Right atrium auricular region (tissue), 2 donors: ENCODE data around the gene POLR1F. TPM values are rescaled to one million over a fixed set of nuclear protein-coding genes. Genes with fewer than 3 reads are reported as not detected.
A peak's percentile ranks its signal among the peaks of the same experiment; 100 is the strongest.

Experiments used
- DNase-seq: peaks from one replicate; pipeline ENCODE4 v3.0.0-alpha.2; 2019; ENCODE audit warnings: low spot score
- H3K27ac ChIP-seq, 2 donors: fragments of 200-600 bp; sonication (generic); 1 replicate in 1 of 2; 2 replicates in 1 of 2; pipeline ENCODE4 v1.5.1; 2016 to 2019
- H3K27me3 ChIP-seq, 2 donors: fragments of 200-600 bp; sonication (generic); one replicate each; pipeline versions ENCODE4 v1.5.1 to v1.6.0; 2017 to 2019
- H3K36me3 ChIP-seq: fragments of 200-600 bp; sonication (generic); one replicate; pipeline ENCODE4 v1.5.1; 2016
- H3K4me1 ChIP-seq, 2 donors: fragments of 200-600 bp; sonication (generic); one replicate each; pipeline versions ENCODE4 v1.5.1 to v1.6.0; 2017 to 2019
- H3K4me3 ChIP-seq, 2 donors: fragments of 200-600 bp; sonication (generic); 1 replicate in 1 of 2; 2 replicates in 1 of 2; pipeline ENCODE4 v1.5.1; 2017 to 2019; ENCODE audit warnings: mild to moderate bottlenecking in 1 of 2, moderate library complexity in 1 of 2
- H3K9me3 ChIP-seq, 2 donors: fragments of 200-600 bp; sonication (generic); one replicate each; pipeline ENCODE4 v1.5.1; 2019
- total RNA-seq, 2 donors: library from RNA; depleted of rRNA; stranded (reverse); fragments of >200 nt; gene quantifications; one replicate each; pipeline ENCODE4 v1.1.0, GENCODE V29; 2016
- TF ChIP-seq, protein P1 (sequence below), 2 donors: fragments of 200-600 bp; sonication (generic); IDR thresholded peaks; one replicate each; pipeline ENCODE4 v1.5.1; 2019; ENCODE audit warnings: antibody characterized with exemption in 2 of 2

The POLR1F gene, protein sequence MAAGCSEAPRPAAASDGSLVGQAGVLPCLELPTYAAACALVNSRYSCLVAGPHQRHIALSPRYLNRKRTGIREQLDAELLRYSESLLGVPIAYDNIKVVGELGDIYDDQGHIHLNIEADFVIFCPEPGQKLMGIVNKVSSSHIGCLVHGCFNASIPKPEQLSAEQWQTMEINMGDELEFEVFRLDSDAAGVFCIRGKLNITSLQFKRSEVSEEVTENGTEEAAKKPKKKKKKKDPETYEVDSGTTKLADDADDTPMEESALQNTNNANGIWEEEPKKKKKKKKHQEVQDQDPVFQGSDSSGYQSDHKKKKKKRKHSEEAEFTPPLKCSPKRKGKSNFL
- 10 to 100 TPM in 1 of 2 donors, 1 to 10 TPM in 1; 8.5 to 18.9 TPM for total RNA-seq

DNA sequence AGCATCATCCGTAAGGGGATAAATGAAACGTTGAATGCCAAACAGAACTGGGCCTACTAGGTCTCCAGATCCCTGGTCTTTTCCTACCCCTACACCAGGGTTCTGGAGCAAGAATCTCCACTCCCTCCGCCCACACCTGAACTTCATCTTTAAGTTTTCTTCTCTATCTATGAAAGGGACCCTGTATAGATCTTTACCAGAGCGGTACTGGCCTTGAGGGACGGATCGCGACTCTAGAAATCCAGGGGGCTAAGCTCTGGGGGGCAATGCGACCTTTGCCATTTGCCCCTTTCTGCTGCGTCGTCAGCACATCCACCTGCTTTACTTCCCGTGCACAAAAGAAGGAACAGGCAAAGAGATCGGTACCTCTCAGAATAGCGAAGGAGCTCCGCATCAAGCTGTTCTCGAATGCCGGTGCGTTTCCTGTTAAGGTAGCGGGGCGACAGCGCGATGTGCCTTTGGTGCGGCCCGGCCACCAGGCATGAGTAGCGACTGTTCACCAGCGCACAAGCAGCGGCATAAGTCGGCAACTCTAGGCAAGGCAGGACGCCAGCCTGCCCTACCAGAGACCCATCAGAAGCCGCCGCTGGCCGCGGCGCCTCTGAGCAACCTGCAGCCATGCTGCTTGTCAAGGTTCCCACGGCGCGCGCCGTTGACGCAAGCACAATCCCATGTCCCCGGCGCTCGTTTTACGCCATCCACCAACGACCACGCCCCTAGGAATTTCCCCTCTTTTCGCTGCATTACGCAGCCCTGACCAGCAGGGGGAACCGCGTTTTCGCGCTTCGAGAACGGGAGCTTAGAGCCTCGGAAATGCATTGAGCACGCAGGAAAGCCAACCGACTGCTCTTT, at the start of gene POLR1F:
TSS of gene POLR1F (minus strand) at position 641 of the 852 bp plus-strand sequence. CDS start at position 620, 21 bp downstream.
- peak; percentile 96 for DNase-seq
- peaks cover 0 to 27% of the 10 kb centered on the region in 2 donors for H3K4me1 ChIP-seq
- TF ChIP-seq, protein P1, sequence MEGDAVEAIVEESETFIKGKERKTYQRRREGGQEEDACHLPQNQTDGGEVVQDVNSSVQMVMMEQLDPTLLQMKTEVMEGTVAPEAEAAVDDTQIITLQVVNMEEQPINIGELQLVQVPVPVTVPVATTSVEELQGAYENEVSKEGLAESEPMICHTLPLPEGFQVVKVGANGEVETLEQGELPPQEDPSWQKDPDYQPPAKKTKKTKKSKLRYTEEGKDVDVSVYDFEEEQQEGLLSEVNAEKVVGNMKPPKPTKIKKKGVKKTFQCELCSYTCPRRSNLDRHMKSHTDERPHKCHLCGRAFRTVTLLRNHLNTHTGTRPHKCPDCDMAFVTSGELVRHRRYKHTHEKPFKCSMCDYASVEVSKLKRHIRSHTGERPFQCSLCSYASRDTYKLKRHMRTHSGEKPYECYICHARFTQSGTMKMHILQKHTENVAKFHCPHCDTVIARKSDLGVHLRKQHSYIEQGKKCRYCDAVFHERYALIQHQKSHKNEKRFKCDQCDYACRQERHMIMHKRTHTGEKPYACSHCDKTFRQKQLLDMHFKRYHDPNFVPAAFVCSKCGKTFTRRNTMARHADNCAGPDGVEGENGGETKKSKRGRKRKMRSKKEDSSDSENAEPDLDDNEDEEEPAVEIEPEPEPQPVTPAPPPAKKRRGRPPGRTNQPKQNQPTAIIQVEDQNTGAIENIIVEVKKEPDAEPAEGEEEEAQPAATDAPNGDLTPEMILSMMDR (IDR thresholded peaks at IDR 0.05) = peak; percentile 85 to 96
- no peaks in the 10 kb centered on the region for H3K27me3 ChIP-seq
- peak within 1 kb of the TSS; percentile 74 to 83 for H3K27ac ChIP-seq
- peaks cover 2% of the 10 kb centered on the region for H3K36me3 ChIP-seq
- peak within 1 kb of the TSS; percentile 90 to 92 for H3K4me3 ChIP-seq
- H3K9me3 ChIP-seq = no peaks in the 10 kb centered on the region

- no peaks in the 10 kb centered on the region for H3K4me1 ChIP-seq
- TF ChIP-seq, protein P1 (IDR thresholded peaks at IDR 0.05) = peak; percentile 55 to 76
- DNase-seq = no peak
- H3K27me3 ChIP-seq = no peaks in the 10 kb centered on the region
- no peak overlapping the region for H3K27ac ChIP-seq
- no peaks in the 10 kb centered on the region for H3K9me3 ChIP-seq
- no peaks in the 10 kb centered on the region for H3K36me3 ChIP-seq
- H3K4me3 ChIP-seq = no peak overlapping the region
Measured at GRCh38 chr7:19754521-19755116, 45.8 kb upstream of the POLR1F start.

- Histone ChIP-seq H3K4me1 (no peaks in the 10 kb centered on the region), H3K9me3 (no peaks in the 10 kb centered on the region), H3K36me3 (no peaks in the 10 kb centered on the region), H3K27me3 (no peaks in the 10 kb centered on the region), H3K4me3 (no peak overlapping the region), H3K27ac (no peak overlapping the region)
- TF ChIP-seq, protein P1 (IDR thresholded peaks at IDR 0.05) = no peak
- DNase-seq = no peak
Measured at GRCh38 chr7:19752020-19752419, 43.2 kb upstream of the POLR1F start.

GRCh38 chr7:19749658-19750057, 40.8 kb upstream of the POLR1F start:
- Histone ChIP-seq H3K27ac (no peak overlapping the region), H3K27me3 (no peaks in the 10 kb centered on the region), H3K4me3 (no peak overlapping the region), H3K9me3 (no peaks in the 10 kb centered on the region), H3K4me1 (no peaks in the 10 kb centered on the region), H3K36me3 (no peaks in the 10 kb centered on the region)
- no peak for DNase-seq
- TF ChIP-seq, protein P1 (IDR thresholded peaks at IDR 0.05) = no peak

DNA sequence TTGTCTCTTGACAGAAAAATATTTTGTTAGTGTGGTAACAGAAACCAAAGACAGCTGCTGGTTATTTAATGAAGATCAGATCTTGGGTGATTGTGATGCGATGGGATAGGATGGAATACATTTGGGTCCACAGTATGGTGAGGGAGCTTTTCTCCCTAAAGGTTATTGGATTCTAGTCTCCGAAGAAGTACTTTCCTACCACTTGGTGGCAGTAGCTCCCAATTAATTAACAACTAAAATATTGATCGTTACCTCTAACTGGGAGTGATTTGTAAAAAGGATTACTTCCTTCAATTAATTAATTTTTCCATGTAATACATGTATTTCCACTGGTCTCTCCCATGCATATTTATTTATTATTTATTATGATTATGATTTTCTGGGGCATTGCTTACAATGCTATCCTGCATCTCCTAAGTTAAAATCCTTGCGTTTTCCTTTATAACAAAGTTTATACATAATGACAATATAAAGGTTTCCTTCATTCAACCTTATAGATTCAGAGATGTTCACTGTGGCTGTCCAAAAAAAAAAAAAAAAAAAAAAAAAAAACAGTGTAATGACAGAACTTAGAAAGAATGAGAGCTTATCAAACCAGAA, 39.0 kb upstream of the POLR1F start:
- Histone ChIP-seq H3K9me3 (no peaks in the 10 kb centered on the region), H3K4me3 (no peak overlapping the region), H3K4me1 (no peaks in the 10 kb centered on the region), H3K27me3 (no peaks in the 10 kb centered on the region), H3K36me3 (no peaks in the 10 kb centered on the region), H3K27ac (no peak overlapping the region)
- DNase-seq = no peak
- TF ChIP-seq, protein P1 (IDR thresholded peaks at IDR 0.05) = peak; percentile 30 to 67
